ENCODE measurements around the gene PRDM5. TPM values are rescaled to one million over a fixed set of nuclear protein-coding genes. Genes with fewer than 3 reads are reported as not detected.

Gene PRDM5
- polyA plus RNA-seq, 1 donor from 2014 or later = 1.6 TPM

- no peaks in the 10 kb centered on the region for H3K9me2 ChIP-seq (ENCODE audit: insufficient read depth, low read length)
- H3K27me3 ChIP-seq (ENCODE audit: insufficient read depth, low read depth, low read length) = no peaks in the 10 kb centered on the region
- H3K9me3 ChIP-seq (ENCODE audit: low read length) = no peaks in the 10 kb centered on the region
- H3F3A ChIP-seq (ENCODE audit: insufficient read depth, low read length, poor library complexity, severe bottlenecking) = no peaks in the 10 kb centered on the region
- TF ChIP-seq REST (IDR thresholded peaks at IDR 0.05; ENCODE audit: borderline replicate concordance) (no peak), CTCF (IDR thresholded peaks at IDR 0.05; ENCODE audit: poor library complexity, severe bottlenecking) (no peak), MXI1 (conservative IDR thresholded peaks at IDR 0.05; ENCODE audit: poor library complexity, severe bottlenecking) (no peak), TAF1 (IDR thresholded peaks at IDR 0.05; ENCODE audit: low read depth) (no peak), EZH2 (IDR thresholded peaks at IDR 0.05; ENCODE audit: borderline replicate concordance, insufficient read depth, low read length, poor library complexity, severe bottlenecking) (no peak), EP300 (conservative IDR thresholded peaks at IDR 0.05; ENCODE audit: poor library complexity, severe bottlenecking) (no peak), POLR2AphosphoS5 (IDR thresholded peaks at IDR 0.05) (no peak), SMC3 (conservative IDR thresholded peaks at IDR 0.05; ENCODE audit: poor library complexity) (no peak), RAD21 (conservative IDR thresholded peaks at IDR 0.05) (no peak)
- no peak overlapping the region for H2AFZ ChIP-seq (ENCODE audit: low read depth, low read length)
- no peaks in the 10 kb centered on the region for H4K20me1 ChIP-seq (ENCODE audit: insufficient read depth)
- no peak overlapping the region for H3K4me2 ChIP-seq (ENCODE audit: low read length)
- H3K9ac ChIP-seq (ENCODE audit: low read length) = no peak overlapping the region
- no peak overlapping the region for H3K27ac ChIP-seq (ENCODE audit: low read length)
- no peaks in the 10 kb centered on the region for H3K79me2 ChIP-seq (replicated peaks; ENCODE audit: insufficient read depth, low read length)
- no peaks in the 10 kb centered on the region for H3K36me3 ChIP-seq (ENCODE audit: insufficient read depth, low read length)
- no peak overlapping the region for H3K4me3 ChIP-seq (ENCODE audit: low read length)
Measured at GRCh38 chr4:120754590-120754989, 167.9 kb downstream of the PRDM5 start.

GRCh38 chr4:120753854-120754253 lies 168.7 kb downstream of the PRDM5 start:
- H3K4me3 ChIP-seq (ENCODE audit: low read length) = no peak overlapping the region
- no peaks in the 10 kb centered on the region for H3F3A ChIP-seq (ENCODE audit: insufficient read depth, low read length, poor library complexity, severe bottlenecking)
- H3K9me2 ChIP-seq (ENCODE audit: insufficient read depth, low read length) = no peaks in the 10 kb centered on the region
- H3K27ac ChIP-seq (ENCODE audit: low read length) = no peak overlapping the region
- no peak overlapping the region for H3K4me2 ChIP-seq (ENCODE audit: low read length)
- H3K9me3 ChIP-seq (ENCODE audit: low read length) = no peaks in the 10 kb centered on the region
- H3K27me3 ChIP-seq (ENCODE audit: insufficient read depth, low read depth, low read length) = no peaks in the 10 kb centered on the region
- H3K79me2 ChIP-seq (replicated peaks; ENCODE audit: insufficient read depth, low read length) = no peaks in the 10 kb centered on the region
- no peak overlapping the region for H3K9ac ChIP-seq (ENCODE audit: low read length)
- H2AFZ ChIP-seq (ENCODE audit: low read depth, low read length) = no peak overlapping the region
- no peak for TF ChIP-seq EP300 (conservative IDR thresholded peaks at IDR 0.05; ENCODE audit: poor library complexity, severe bottlenecking)
- no peak for TF ChIP-seq POLR2AphosphoS5 (IDR thresholded peaks at IDR 0.05)
- no peak for TF ChIP-seq CTCF (IDR thresholded peaks at IDR 0.05; ENCODE audit: poor library complexity, severe bottlenecking)
- no peaks in the 10 kb centered on the region for H3K36me3 ChIP-seq (ENCODE audit: insufficient read depth, low read length)
- no peaks in the 10 kb centered on the region for H4K20me1 ChIP-seq (ENCODE audit: insufficient read depth)
